K562 (cell line): ENCODE results near the gene LIN28A. TPM values are rescaled to one million over a fixed set of nuclear protein-coding genes. Genes with fewer than 3 reads are reported as not detected.
A peak's percentile ranks its signal among the peaks of the same experiment; 100 is the strongest.

Experiments
- ATAC-seq: fragments of 200-7000 bp; cut with Tn5 transposase; 3 replicates; pipeline ENCODE4 v1.9.1; 2020; ENCODE audit warnings: moderate library complexity
- BruUV-seq: library from RNA; stranded (reverse); fragments of 400-500 nt; replicated peaks from 2 replicates; lab custom pipeline; 2021; lab: Mats Ljungman, UMichigan
- CTCF ChIA-PET: fragments of 300-600 bp; formaldehyde crosslinking; extraction: SDS; loops from one replicate; lab custom pipeline; 2021; ENCODE audit warnings: low intra/inter-chr PET ratio; lab: Yijun Ruan, JAX
- POLR2A ChIA-PET: fragments of 300-600, 350-650 bp; sonication (Branson Sonifier 250); formaldehyde crosslinking; extraction: SDS; loops from one replicate; lab custom pipeline; 2021; ENCODE audit warnings: antibody characterized with exemption, inconsistent platforms; lab: Yijun Ruan, JAX
- DNase-seq, 4 experiments: peaks; one replicate each; pipeline versions ENCODE4 v3.0.0 to v3.0.0-alpha.2; 2011 to 2018; ENCODE audit warnings: low spot score in 3 of 4, mixed read lengths in 3 of 4; ENCODE audit errors: extremely low read depth in 1 of 4
- FAIRE-seq: peaks from 2 replicates; lab custom pipeline; 2011; peaks lifted over from hg19 to GRCh38; lab: Jason Lieb, UNC
- H2AFZ ChIP-seq: 2 replicates; pipeline ENCODE4 v1.6.0; 2011; ENCODE audit warnings: low read depth, low read length, control low read depth, inconsistent platforms
- H3K27ac ChIP-seq: fragments of 200-600 bp; 3 replicates; pipeline ENCODE4 v1.8.0; 2011; ENCODE audit warnings: low read depth, mild to moderate bottlenecking, control low read depth, inconsistent platforms, low read length, moderate library complexity, mixed read lengths; ENCODE audit errors: extremely low read depth
- H3K27me3 ChIP-seq, 2 experiments: fragments of 300-600 bp in 1 of 2; 2 replicates in 1 of 2; 3 replicates in 1 of 2; pipeline versions ENCODE4 v1.6.0 to v1.8.0; 2011; ENCODE audit warnings: inconsistent platforms in 2 of 2, low read length in 2 of 2, mild to moderate bottlenecking in 1 of 2, mixed read lengths in 1 of 2, moderate library complexity in 1 of 2; ENCODE audit not compliant: control insufficient read depth in 2 of 2, insufficient read depth in 2 of 2
- H3K36me3 ChIP-seq: fragments of 300-600 bp; 3 replicates; pipeline ENCODE4 v1.8.0; 2011; ENCODE audit warnings: mild to moderate bottlenecking, low read length, inconsistent platforms; ENCODE audit not compliant: control insufficient read depth, insufficient read depth
- H3K4me1 ChIP-seq, 2 experiments: fragments of 200-600 bp in 1 of 2; replicated peaks in 1 of 2; 2 replicates in 1 of 2; 3 replicates in 1 of 2; pipeline versions ENCODE4 v1.5.1 to v1.8.0; 2011; ENCODE audit warnings: inconsistent platforms in 2 of 2, low read length in 2 of 2, mild to moderate bottlenecking in 1 of 2, mixed read lengths in 1 of 2, moderate library complexity in 1 of 2; ENCODE audit not compliant: control insufficient read depth in 2 of 2, insufficient read depth in 2 of 2
- H3K4me2 ChIP-seq: 2 replicates; pipeline ENCODE4 v1.6.1; 2011; ENCODE audit warnings: low read length, control low read depth, inconsistent platforms, mixed read lengths; ENCODE audit not compliant: insufficient read depth
- H3K4me3 ChIP-seq: fragments of 200-600 bp; sonication (generic), shearing (Covaris generic); 2 replicates; pipeline ENCODE4 v1.5.1; 2016; ENCODE audit warnings: control low read depth, inconsistent platforms
- H3K79me2 ChIP-seq: fragments of 200-600 bp; 3 replicates; pipeline ENCODE4 v1.8.0; 2011; ENCODE audit warnings: low read length, inconsistent platforms; ENCODE audit not compliant: control insufficient read depth, insufficient read depth
- H3K9ac ChIP-seq, 2 experiments: 2 replicates each; pipeline versions ENCODE4 v1.6.0 to v1.6.1; 2011; ENCODE audit warnings: low read depth in 2 of 2, low read length in 2 of 2, control low read depth in 1 of 2, inconsistent platforms in 1 of 2, mild to moderate bottlenecking in 1 of 2, mixed read lengths in 1 of 2; ENCODE audit not compliant: insufficient read depth in 1 of 2
- H3K9me1 ChIP-seq: one replicate; pipeline ENCODE4 v1.6.0; 2011; ENCODE audit warnings: inconsistent platforms, mild to moderate bottlenecking, low read length, moderate library complexity; ENCODE audit not compliant: control insufficient read depth, insufficient read depth
- H3K9me3 ChIP-seq: replicated peaks from 2 replicates; pipeline ENCODE4 v1.5.1; 2011; ENCODE audit warnings: low read depth, low read length, inconsistent platforms; ENCODE audit not compliant: control insufficient read depth, insufficient read depth
- H4K20me1 ChIP-seq: replicated peaks from 2 replicates; pipeline ENCODE4 v1.6.1; 2011; ENCODE audit warnings: low read length, inconsistent platforms, mixed read lengths; ENCODE audit not compliant: control insufficient read depth, insufficient read depth
- DACH1 ChIP-seq: fragments of 450-650 bp; IDR thresholded peaks from 2 replicates; pipeline ENCODE4 v1.6.1; 2018; ENCODE audit not compliant: partially characterized antibody
- HMG20A ChIP-seq: fragments of 450-650 bp; formaldehyde crosslinking; conservative IDR thresholded peaks from 2 replicates; pipeline ENCODE4 v1.4.0; 2020; ENCODE audit warnings: mild to moderate bottlenecking, mixed read lengths
- HNRNPUL1 ChIP-seq: fragments of 200-400 bp; formaldehyde crosslinking; IDR thresholded peaks from 2 replicates; pipeline ENCODE4 v1.6.1; 2017; ENCODE audit warnings: low read length
- POLR2G ChIP-seq: fragments of 200-400 bp; formaldehyde crosslinking; IDR thresholded peaks from 2 replicates; pipeline ENCODE4 v1.6.1; 2017; ENCODE audit warnings: low read depth, mild to moderate bottlenecking, antibody characterized with exemption, low read length, moderate library complexity
- RBFOX2 ChIP-seq: fragments of 200-400 bp; formaldehyde crosslinking; IDR thresholded peaks from 2 replicates; pipeline ENCODE4 v1.6.1; 2017; ENCODE audit warnings: low read depth, mild to moderate bottlenecking, low read length, moderate library complexity
- RBM17 ChIP-seq: fragments of 200-400 bp; formaldehyde crosslinking; IDR thresholded peaks from 2 replicates; pipeline ENCODE4 v1.6.1; 2017; ENCODE audit warnings: low read depth, mild to moderate bottlenecking, low read length, borderline replicate concordance
- SAFB ChIP-seq: fragments of 200-400 bp; formaldehyde crosslinking; IDR thresholded peaks from 2 replicates; pipeline ENCODE4 v1.6.1; 2017; ENCODE audit warnings: low read depth, low read length, borderline replicate concordance
- SMC3 ChIP-seq: conservative IDR thresholded peaks from 2 replicates; pipeline ENCODE4 v1.6.1; 2011; ENCODE audit warnings: low read depth, low read length, improper control_type of control experiment; ENCODE audit not compliant: insufficient read depth
- WHSC1 ChIP-seq: IDR thresholded peaks from one replicate; pipeline ENCODE4 v1.6.1; 2012; ENCODE audit warnings: low read length, control low read depth, inconsistent platforms
- ZNF133 ChIP-seq: fragments of 250-450 bp; sonication (Bioruptor Pico); IDR thresholded peaks from 2 replicates; pipeline ENCODE4 v1.4.0; 2020; ENCODE audit warnings: mild to moderate bottlenecking
- WGBS: fragments of 100-300 bp; shearing (Covaris generic); methylation state at CpG from one replicate; pipeline ENCODE4 v1.1.6; 2016; ENCODE audit warnings: low coverage, mixed read lengths; ENCODE audit not compliant: insufficient coverage; ENCODE audit errors: missing lambda C conversion rate; 5-methylcytosine and 5-hydroxymethylcytosine counted together
- in situ Hi-C: fragments of 300-500 bp; cut with MboI; formaldehyde crosslinking; loops from 4 replicates; pipeline ENCODE4 v1.15.0; 2018; ENCODE audit warnings: inconsistent platforms, mixed read lengths
- intact Hi-C: fragments of 100-400 bp; cut with micrococcal nuclease; formaldehyde crosslinking; loops from 2 replicates; pipeline ENCODE4 v1.14.2; 2022
- polyA plus RNA-seq, 8 experiments: library from polyadenylated mRNA; depleted of rRNA in 4 of 8; stranded (reverse) in 5 of 8; unstranded in 3 of 8; fragments of >200 nt; fragmentation: Nextera tagmentation in 2 of 8; fragmentation: Illumina TruSeq in 1 of 8; extraction: Ambion mirVana in 2 of 8; extraction: Trizol in 1 of 8; gene quantifications; 2 replicates each; pipeline versions ENCODE4 v1.2.1 to v1.2.3, GENCODE V29; 2011 to 2014; ENCODE audit warnings: inconsistent platforms in 1 of 8, missing spikeins in 1 of 8
- total RNA-seq, 7 experiments: library from RNA; depleted of rRNA in 6 of 7; stranded (reverse); fragments of >200 nt in 6 of 7; fragmentation: Illumina TruSeq in 2 of 7; extraction: Trizol in 2 of 7; gene quantifications; 2 replicates each; pipeline versions ENCODE4 v1.2.1 to v1.2.3, GENCODE V29; 2011 to 2021; ENCODE audit warnings: low replicate concordance in 1 of 7
- TF ChIP-seq, protein P1 (sequence below): sonication (generic); formaldehyde crosslinking; IDR thresholded peaks from 2 replicates; pipeline ENCODE4 v1.8.0; 2022; ENCODE audit warnings: mild to moderate bottlenecking, missing genetic modification reagents, borderline replicate concordance
- TF ChIP-seq, protein P2 (sequence below), 2 experiments: fragments of 450-650 bp in 1 of 2; IDR thresholded peaks; 2 replicates each; pipeline ENCODE4 v1.6.1; 2011 to 2017; ENCODE audit warnings: low read depth in 2 of 2, antibody characterized with exemption in 1 of 2, borderline replicate concordance in 1 of 2, low read length in 1 of 2, mild to moderate bottlenecking in 1 of 2, mixed read lengths in 1 of 2; ENCODE audit not compliant: control insufficient read depth in 1 of 2
- TF ChIP-seq, protein P3 (sequence below), 2 experiments: IDR thresholded peaks; 2 replicates each; pipeline ENCODE4 v1.6.1; 2012; ENCODE audit warnings: improper control_type of control experiment in 2 of 2, low read depth in 2 of 2, low read length in 2 of 2, borderline replicate concordance in 1 of 2

Gene LIN28A
- total and polyA plus RNA-seq, 9 of the 15 experiments (the other 6 are each of a cell fraction or from before 2014, with no cell fraction given) = 0.80 to 5.4 (median 3.9) TPM

DNA sequence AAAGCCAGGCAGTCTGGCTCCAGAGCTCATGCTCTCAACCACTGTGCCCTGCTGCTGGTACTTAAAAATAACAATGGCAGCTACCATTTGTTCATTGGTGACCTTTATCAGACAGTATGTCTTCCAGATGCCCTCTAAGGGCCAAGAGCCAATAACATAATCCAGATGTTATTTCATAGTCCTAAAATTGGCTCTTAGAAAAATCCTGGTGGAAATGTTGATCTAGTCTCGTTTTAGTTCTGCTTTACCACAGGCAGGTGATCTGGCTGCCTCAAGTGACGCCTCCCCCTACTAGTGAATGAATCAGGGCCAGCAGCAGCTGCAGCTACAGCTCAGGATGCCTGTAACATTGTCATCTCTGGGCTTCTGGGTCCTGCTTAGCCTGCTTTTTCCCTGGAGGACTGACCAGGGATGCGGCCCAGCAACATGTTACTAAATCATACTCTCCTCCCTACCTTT, 49.0 kb downstream of the LIN28A start (continued):
- TF ChIP-seq, protein P1, sequence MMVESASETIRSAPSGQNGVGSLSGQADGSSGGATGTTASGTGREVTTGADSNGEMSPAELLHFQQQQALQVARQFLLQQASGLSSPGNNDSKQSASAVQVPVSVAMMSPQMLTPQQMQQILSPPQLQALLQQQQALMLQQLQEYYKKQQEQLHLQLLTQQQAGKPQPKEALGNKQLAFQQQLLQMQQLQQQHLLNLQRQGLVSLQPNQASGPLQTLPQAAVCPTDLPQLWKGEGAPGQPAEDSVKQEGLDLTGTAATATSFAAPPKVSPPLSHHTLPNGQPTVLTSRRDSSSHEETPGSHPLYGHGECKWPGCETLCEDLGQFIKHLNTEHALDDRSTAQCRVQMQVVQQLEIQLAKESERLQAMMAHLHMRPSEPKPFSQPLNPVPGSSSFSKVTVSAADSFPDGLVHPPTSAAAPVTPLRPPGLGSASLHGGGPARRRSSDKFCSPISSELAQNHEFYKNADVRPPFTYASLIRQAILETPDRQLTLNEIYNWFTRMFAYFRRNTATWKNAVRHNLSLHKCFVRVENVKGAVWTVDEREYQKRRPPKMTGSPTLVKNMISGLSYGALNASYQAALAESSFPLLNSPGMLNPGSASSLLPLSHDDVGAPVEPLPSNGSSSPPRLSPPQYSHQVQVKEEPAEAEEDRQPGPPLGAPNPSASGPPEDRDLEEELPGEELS (CRISPR knock-in tag) = no peak
- TF ChIP-seq SMC3 (no peak), ZNF133 (CRISPR knock-in tag) (no peak)

DNA sequence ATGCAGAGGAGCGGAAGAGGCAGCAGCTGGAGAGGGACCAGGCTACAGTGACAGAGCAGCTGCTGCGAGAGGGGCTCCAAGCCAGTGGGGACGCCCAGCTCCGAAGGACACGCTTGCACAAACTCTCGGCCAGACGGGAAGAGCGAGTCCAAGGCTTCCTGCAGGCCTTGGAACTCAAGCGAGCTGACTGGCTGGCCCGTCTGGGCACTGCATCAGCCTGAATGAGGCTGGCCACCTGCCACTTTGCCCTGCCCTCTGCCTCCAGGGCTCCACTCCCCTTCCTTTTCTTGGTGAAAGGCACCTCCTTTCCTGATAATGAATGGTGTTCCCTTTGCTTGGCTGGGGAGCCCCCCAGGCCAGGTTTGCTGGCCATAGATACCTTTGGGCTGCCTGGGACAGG, 58.3 kb downstream of the LIN28A start:
- no peak for ATAC-seq
- POLR2A ChIA-PET = interaction anchor here (0.6 to 2.4 kb wide), 2 partner anchors 9 to 1745 kb away, joined by 6 to 11 read pairs; no protein-coding TSS in a partner anchor
- TF ChIP-seq, protein P2, sequence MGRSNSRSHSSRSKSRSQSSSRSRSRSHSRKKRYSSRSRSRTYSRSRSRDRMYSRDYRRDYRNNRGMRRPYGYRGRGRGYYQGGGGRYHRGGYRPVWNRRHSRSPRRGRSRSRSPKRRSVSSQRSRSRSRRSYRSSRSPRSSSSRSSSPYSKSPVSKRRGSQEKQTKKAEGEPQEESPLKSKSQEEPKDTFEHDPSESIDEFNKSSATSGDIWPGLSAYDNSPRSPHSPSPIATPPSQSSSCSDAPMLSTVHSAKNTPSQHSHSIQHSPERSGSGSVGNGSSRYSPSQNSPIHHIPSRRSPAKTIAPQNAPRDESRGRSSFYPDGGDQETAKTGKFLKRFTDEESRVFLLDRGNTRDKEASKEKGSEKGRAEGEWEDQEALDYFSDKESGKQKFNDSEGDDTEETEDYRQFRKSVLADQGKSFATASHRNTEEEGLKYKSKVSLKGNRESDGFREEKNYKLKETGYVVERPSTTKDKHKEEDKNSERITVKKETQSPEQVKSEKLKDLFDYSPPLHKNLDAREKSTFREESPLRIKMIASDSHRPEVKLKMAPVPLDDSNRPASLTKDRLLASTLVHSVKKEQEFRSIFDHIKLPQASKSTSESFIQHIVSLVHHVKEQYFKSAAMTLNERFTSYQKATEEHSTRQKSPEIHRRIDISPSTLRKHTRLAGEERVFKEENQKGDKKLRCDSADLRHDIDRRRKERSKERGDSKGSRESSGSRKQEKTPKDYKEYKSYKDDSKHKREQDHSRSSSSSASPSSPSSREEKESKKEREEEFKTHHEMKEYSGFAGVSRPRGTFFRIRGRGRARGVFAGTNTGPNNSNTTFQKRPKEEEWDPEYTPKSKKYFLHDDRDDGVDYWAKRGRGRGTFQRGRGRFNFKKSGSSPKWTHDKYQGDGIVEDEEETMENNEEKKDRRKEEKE (IDR thresholded peaks at IDR 0.05; ENCODE audit: borderline replicate concordance in 1 of 2, control insufficient read depth in 1 of 2, low read depth in 2 of 2, low read length in 1 of 2) = no peak
- TF ChIP-seq DACH1 (no peak), SAFB (no peak), HNRNPUL1 (no peak), HMG20A (CRISPR knock-in tag) (no peak), WHSC1 (no peak), RBM17 (no peak), RBFOX2 (peak; percentile 34; the same call in 1 of the 2 replicates), POLR2G (peak; percentile 71)
- TF ChIP-seq, protein P3, sequence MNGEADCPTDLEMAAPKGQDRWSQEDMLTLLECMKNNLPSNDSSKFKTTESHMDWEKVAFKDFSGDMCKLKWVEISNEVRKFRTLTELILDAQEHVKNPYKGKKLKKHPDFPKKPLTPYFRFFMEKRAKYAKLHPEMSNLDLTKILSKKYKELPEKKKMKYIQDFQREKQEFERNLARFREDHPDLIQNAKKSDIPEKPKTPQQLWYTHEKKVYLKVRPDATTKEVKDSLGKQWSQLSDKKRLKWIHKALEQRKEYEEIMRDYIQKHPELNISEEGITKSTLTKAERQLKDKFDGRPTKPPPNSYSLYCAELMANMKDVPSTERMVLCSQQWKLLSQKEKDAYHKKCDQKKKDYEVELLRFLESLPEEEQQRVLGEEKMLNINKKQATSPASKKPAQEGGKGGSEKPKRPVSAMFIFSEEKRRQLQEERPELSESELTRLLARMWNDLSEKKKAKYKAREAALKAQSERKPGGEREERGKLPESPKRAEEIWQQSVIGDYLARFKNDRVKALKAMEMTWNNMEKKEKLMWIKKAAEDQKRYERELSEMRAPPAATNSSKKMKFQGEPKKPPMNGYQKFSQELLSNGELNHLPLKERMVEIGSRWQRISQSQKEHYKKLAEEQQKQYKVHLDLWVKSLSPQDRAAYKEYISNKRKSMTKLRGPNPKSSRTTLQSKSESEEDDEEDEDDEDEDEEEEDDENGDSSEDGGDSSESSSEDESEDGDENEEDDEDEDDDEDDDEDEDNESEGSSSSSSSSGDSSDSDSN (IDR thresholded peaks at IDR 0.05; ENCODE audit: borderline replicate concordance in 1 of 2, low read depth in 2 of 2, low read length in 2 of 2) = no peak

More for the DNA sequence above, 58.3 kb downstream of the LIN28A start:
- no peaks in the 10 kb centered on the region for H3K9me1 ChIP-seq
- peak overlapping the region in 1 of 2 experiments; percentile 58; a peak in 1 of 4 replicates for H3K9ac ChIP-seq
- no peak overlapping the region for H3K4me3 ChIP-seq
- intact Hi-C loops (no loop called here), in situ Hi-C loops (no loop called here)
- peaks cover 67% of the 10 kb centered on the region for H3K36me3 ChIP-seq
- H3K9me3 ChIP-seq = no peaks in the 10 kb centered on the region
- no peak overlapping the region for H3K4me2 ChIP-seq
- WGBS = 91% methylated on average over 10 of the region's 10 CpGs
- no peak overlapping the region for H2AFZ ChIP-seq
- CTCF ChIA-PET = no interaction called here
- no peak overlapping the region for H3K27ac ChIP-seq
- FAIRE-seq (no peak), DNase-seq (no peak)
- H3K4me1 ChIP-seq = peaks cover 20 to 26% of the 10 kb centered on the region in 2 experiments; a peak in 4 of 5 replicates
- H3K79me2 ChIP-seq = peaks cover 14% of the 10 kb centered on the region
- no peaks in the 10 kb centered on the region for H3K27me3 ChIP-seq
- H4K20me1 ChIP-seq = peaks cover 17% of the 10 kb centered on the region
- no TSS peak for BruUV-seq
